SK-N-SH (cell line): Measurements from ENCODE around the gene CHST12. TPM values are rescaled to one million over a fixed set of nuclear protein-coding genes. Genes with fewer than 3 reads are reported as not detected.

Source experiments
- CTCF ChIA-PET: fragments of 300-600, 350-600 bp; formaldehyde crosslinking; extraction: SDS; loops from one replicate; lab custom pipeline; 2021; lab: Yijun Ruan, JAX
- POLR2A ChIA-PET: fragments of 350-600 bp; sonication (Branson Sonifier 250); formaldehyde crosslinking; extraction: SDS; loops from one replicate; lab custom pipeline; 2020; ENCODE audit warnings: antibody characterized with exemption, inconsistent platforms; lab: Yijun Ruan, JAX
- DNase-seq: peaks from one replicate; pipeline ENCODE4 v3.0.0; 2012
- H2AFZ ChIP-seq: fragments of 200-600 bp; sonication (generic); 2 replicates; pipeline ENCODE4 v1.8.1; 2016; ENCODE audit warnings: antibody characterized with exemption, mild to moderate bottlenecking, low read depth
- H3F3A ChIP-seq: fragments of 200-600 bp; sonication (generic); replicated peaks from 2 replicates; pipeline ENCODE3; 2016; ENCODE audit warnings: antibody characterized with exemption, mild to moderate bottlenecking; ENCODE audit not compliant: insufficient read depth
- H3K27ac ChIP-seq, 2 experiments: fragments of 200-500 bp in 1 of 2; fragments of 200-600 bp in 1 of 2; sonication (Bioruptor generic) in 1 of 2; sonication (generic), shearing (Covaris generic) in 1 of 2; 2 replicates each; pipeline versions ENCODE4 v1.5.1 to v1.6.1; 2014 to 2016; ENCODE audit warnings: low read depth in 2 of 2, inconsistent platforms in 1 of 2, low read length in 1 of 2, mild to moderate bottlenecking in 1 of 2, mixed read lengths in 1 of 2
- H3K27me3 ChIP-seq: fragments of 200-600 bp; sonication (generic), shearing (Covaris generic); 2 replicates; pipeline ENCODE4 v1.6.1; 2016; ENCODE audit warnings: mixed run types; ENCODE audit not compliant: insufficient read depth
- H3K36me3 ChIP-seq, 2 experiments: fragments of 200-500 bp in 1 of 2; fragments of 200-600 bp in 1 of 2; sonication (Bioruptor generic) in 1 of 2; sonication (generic) in 1 of 2; replicated peaks in 1 of 2; 2 replicates each; pipeline versions ENCODE3 to v1.5.1; 2014 to 2016; ENCODE audit warnings: low read length in 1 of 2, mild to moderate bottlenecking in 1 of 2; ENCODE audit not compliant: insufficient read depth in 2 of 2, control insufficient read depth in 1 of 2
- H3K4me1 ChIP-seq, 2 experiments: fragments of 200-500 bp in 1 of 2; fragments of 200-600 bp in 1 of 2; sonication (Bioruptor generic) in 1 of 2; sonication (generic), shearing (Covaris generic) in 1 of 2; 2 replicates each; pipeline versions ENCODE4 v1.5.1 to v1.6.1; 2014 to 2016; ENCODE audit warnings: low read depth in 1 of 2, low read length in 1 of 2, mixed run types in 1 of 2; ENCODE audit not compliant: insufficient read depth in 2 of 2, control insufficient read depth in 1 of 2
- H3K4me2 ChIP-seq: fragments of 200-600 bp; sonication (generic), shearing (Covaris generic); 2 replicates; pipeline ENCODE4 v1.6.1; 2017; ENCODE audit warnings: mixed run types
- H3K4me3 ChIP-seq, 2 experiments: fragments of 200-500 bp in 1 of 2; fragments of 200-600 bp in 1 of 2; sonication (Bioruptor generic) in 1 of 2; sonication (generic), shearing (Covaris generic) in 1 of 2; 2 replicates each; pipeline versions ENCODE4 v1.5.1 to v1.8.1; 2014 to 2016; ENCODE audit warnings: low read depth in 2 of 2, inconsistent platforms in 1 of 2, low read length in 1 of 2, mild to moderate bottlenecking in 1 of 2, mixed read lengths in 1 of 2, moderate library complexity in 1 of 2
- H3K79me2 ChIP-seq: fragments of 200-600 bp; sonication (generic); 2 replicates; pipeline ENCODE4 v1.8.1; 2017; ENCODE audit warnings: mild to moderate bottlenecking; ENCODE audit not compliant: insufficient read depth
- H3K9ac ChIP-seq: fragments of 200-600 bp; sonication (generic); 2 replicates; pipeline ENCODE4 v1.6.1; 2017; ENCODE audit warnings: mixed run types
- H3K9me2 ChIP-seq: fragments of 200-600 bp; sonication (generic); 2 replicates; pipeline ENCODE4 v1.6.1; 2017; ENCODE audit warnings: mixed run types
- H3K9me3 ChIP-seq: fragments of 200-600 bp; sonication (generic); 2 replicates; pipeline ENCODE4 v1.6.1; 2017; ENCODE audit warnings: mixed run types, mild to moderate bottlenecking, moderate library complexity
- H4K20me1 ChIP-seq: fragments of 200-600 bp; sonication (generic); 2 replicates; pipeline ENCODE4 v1.6.1; 2017; ENCODE audit warnings: mild to moderate bottlenecking, mixed run types; ENCODE audit not compliant: insufficient read depth
- EP300 ChIP-seq, 2 experiments: IDR thresholded peaks; 2 replicates each; pipeline versions ENCODE4 v1.4.0 to v1.6.1; 2012; ENCODE audit warnings: borderline replicate concordance in 1 of 2, low read depth in 1 of 2, low read length in 1 of 2
- FOXJ3 ChIP-seq: sonication (generic); formaldehyde crosslinking; IDR thresholded peaks from 2 replicates; pipeline ENCODE4 v1.5.1; 2020; ENCODE audit warnings: mild to moderate bottlenecking, missing genetic modification reagents
- FOXM1 ChIP-seq: IDR thresholded peaks from 2 replicates; pipeline ENCODE4 v1.4.0; 2012; ENCODE audit warnings: low read depth, mild to moderate bottlenecking
- JUND ChIP-seq: IDR thresholded peaks from 2 replicates; pipeline ENCODE4 v1.4.0; 2012
- MEF2A ChIP-seq: IDR thresholded peaks from 2 replicates; pipeline ENCODE4 v1.4.0; 2012; ENCODE audit warnings: low read depth, borderline replicate concordance
- MXI1 ChIP-seq: IDR thresholded peaks from 2 replicates; pipeline ENCODE4 v1.6.1; 2012; ENCODE audit warnings: mild to moderate bottlenecking, low read depth, low read length, improper control_type of control experiment
- NRF1 ChIP-seq: IDR thresholded peaks from 2 replicates; pipeline ENCODE4 v1.6.1; 2012; ENCODE audit warnings: low read depth, mild to moderate bottlenecking, low read length
- POLR2AphosphoS5 ChIP-seq: IDR thresholded peaks from 2 replicates; pipeline ENCODE4 v1.6.1; 2012; ENCODE audit warnings: low read depth, low read length
- RCOR1 ChIP-seq: fragments of 150-350 bp; IDR thresholded peaks from 2 replicates; pipeline ENCODE4 v1.6.1; 2017; ENCODE audit warnings: antibody characterized with exemption, low read length
- TAF1 ChIP-seq: IDR thresholded peaks from 2 replicates; pipeline ENCODE4 v1.6.1; 2012; ENCODE audit warnings: low read depth, mild to moderate bottlenecking, low read length, moderate library complexity, borderline replicate concordance
- TEAD4 ChIP-seq: IDR thresholded peaks from 2 replicates; pipeline ENCODE4 v1.4.0; 2012; ENCODE audit warnings: mild to moderate bottlenecking, borderline replicate concordance; ENCODE audit not compliant: insufficient read depth
- WGBS: methylation state at CpG from one replicate; pipeline ENCODE4 v1.1.6; 2017; ENCODE audit warnings: low lambda C conversion rate; 5-methylcytosine and 5-hydroxymethylcytosine counted together
- polyA plus RNA-seq, 3 experiments: library from polyadenylated mRNA; depleted of rRNA; stranded (reverse); fragments of >200 nt; gene quantifications; 2 replicates each; pipeline ENCODE4 v1.2.3, GENCODE V29; 2012
- TF ChIP-seq, protein P1 (sequence below): IDR thresholded peaks from 2 replicates; pipeline ENCODE4 v1.4.0; 2012; ENCODE audit warnings: low read depth
- TF ChIP-seq, protein P2 (sequence below): fragments of 200-600 bp; sonication (generic); IDR thresholded peaks from 2 replicates; pipeline ENCODE4 v1.6.1; 2017; ENCODE audit warnings: antibody characterized with exemption, mild to moderate bottlenecking, moderate library complexity
- TF ChIP-seq, protein P3 (sequence below): IDR thresholded peaks from 2 replicates; pipeline ENCODE4 v1.4.0; 2012; ENCODE audit warnings: low read depth, borderline replicate concordance

Gene CHST12
- polyA plus RNA-seq, 1 of the 3 experiments (the other 2 are of a cell fraction) = 32.7 TPM

DNA sequence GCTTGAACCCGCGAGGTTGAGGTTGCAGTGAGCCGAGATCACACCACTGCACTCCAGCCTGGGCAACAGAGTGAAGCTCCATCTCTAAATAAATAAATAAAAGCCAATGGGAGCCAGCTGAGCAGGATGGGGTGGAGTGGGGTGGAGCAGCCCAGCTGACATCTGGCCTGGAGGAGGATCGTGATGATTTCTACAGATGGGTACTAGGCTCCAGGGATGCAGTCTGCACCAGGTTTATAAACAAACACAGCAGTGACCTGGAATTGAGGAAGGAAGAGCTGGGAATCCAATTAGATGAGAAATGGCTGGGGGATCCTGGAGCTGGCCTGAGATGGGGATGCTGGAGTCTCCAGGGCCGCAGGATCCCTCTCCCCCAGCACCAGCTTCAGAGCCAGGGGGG, 80.1 kb downstream of the CHST12 start:
- no peaks in the 10 kb centered on the region for H3K9me2 ChIP-seq
- whole genome bisulfite sequencing = 48% methylated on average over 5 of the region's 5 CpGs
- H3K79me2 ChIP-seq = no peaks in the 10 kb centered on the region
- TF ChIP-seq EP300 (IDR thresholded peaks at IDR 0.05; ENCODE audit: borderline replicate concordance in 1 of 2, low read depth in 1 of 2, low read length in 1 of 2) = no peak; a peak in 1 of 4 replicates
- TF ChIP-seq FOXJ3 = 0 out of 2 replicates have a peak, but pooled peaks have one; percentile 53
- DNase-seq = peak; percentile 87
- no peak overlapping the region for H3K9ac ChIP-seq
- H4K20me1 ChIP-seq = no peaks in the 10 kb centered on the region
- H3F3A ChIP-seq = no peaks in the 10 kb centered on the region
- H3K27me3 ChIP-seq = no peaks in the 10 kb centered on the region
- no peak overlapping the region for H2AFZ ChIP-seq
- H3K27ac ChIP-seq = no peak overlapping the region
- H3K9me3 ChIP-seq = no peaks in the 10 kb centered on the region
- H3K4me3 ChIP-seq = no peak overlapping the region
- CTCF ChIA-PET = interaction anchor here (0.7 to 2.5 kb wide), 9 partner anchors 9 to 150 kb away, joined by 3 to 19 read pairs (median 5); partner anchors contain the start of gene BRAT1
- H3K4me1 ChIP-seq = peaks cover 0 to 2% of the 10 kb centered on the region in 2 experiments; a peak in 1 of 4 replicates
- no peaks in the 10 kb centered on the region for H3K36me3 ChIP-seq
- H3K4me2 ChIP-seq = no peak overlapping the region
- POLR2A ChIA-PET = no interaction called here

DNA sequence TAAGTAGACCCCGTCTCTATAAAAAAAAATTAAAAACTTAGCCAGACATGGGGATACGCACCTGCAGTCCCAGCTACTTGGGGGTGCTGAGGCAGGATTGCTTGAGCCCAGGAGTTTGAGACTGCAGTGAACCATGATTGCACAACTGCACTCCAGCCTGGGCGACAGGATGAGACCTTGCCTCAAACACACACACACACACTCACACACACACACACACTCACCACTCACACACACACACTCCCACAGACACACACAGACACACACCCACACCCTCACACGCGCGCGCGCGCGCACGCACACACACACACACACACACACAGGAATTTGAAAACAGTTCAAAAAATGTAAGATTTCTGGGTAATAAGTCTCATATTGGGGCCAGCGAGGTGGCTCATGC, 81.5 kb downstream of the CHST12 start:
- no peak overlapping the region for H3K4me3 ChIP-seq
- WGBS = 92% methylated on average over 12 of the region's 12 CpGs
- no peak overlapping the region for H3K4me2 ChIP-seq
- CTCF ChIA-PET = no interaction called here
- no peak overlapping the region for H3K27ac ChIP-seq
- H3K9me2 ChIP-seq = no peaks in the 10 kb centered on the region
- no peaks in the 10 kb centered on the region for H3K79me2 ChIP-seq
- no peak overlapping the region for H3K9ac ChIP-seq
- H3F3A ChIP-seq = no peaks in the 10 kb centered on the region
- H3K4me1 ChIP-seq = peaks cover 0 to 2% of the 10 kb centered on the region in 2 experiments; a peak in 1 of 4 replicates
- H3K36me3 ChIP-seq = no peaks in the 10 kb centered on the region
- no peak overlapping the region for H2AFZ ChIP-seq
- no peaks in the 10 kb centered on the region for H3K27me3 ChIP-seq
- DNase-seq = no peak
- no peaks in the 10 kb centered on the region for H3K9me3 ChIP-seq
- POLR2A ChIA-PET = interaction anchor here (0.6 kb wide), 1 partner anchor 1096 kb away, joined by 3 read pairs; no protein-coding TSS in a partner anchor
- TF ChIP-seq FOXM1 = no peak
- TF ChIP-seq, protein P1, sequence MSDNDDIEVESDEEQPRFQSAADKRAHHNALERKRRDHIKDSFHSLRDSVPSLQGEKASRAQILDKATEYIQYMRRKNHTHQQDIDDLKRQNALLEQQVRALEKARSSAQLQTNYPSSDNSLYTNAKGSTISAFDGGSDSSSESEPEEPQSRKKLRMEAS = no peak
- TF ChIP-seq EP300 (IDR thresholded peaks at IDR 0.05; ENCODE audit: borderline replicate concordance in 1 of 2, low read depth in 1 of 2, low read length in 1 of 2) = no peak
- TF ChIP-seq NRF1 = no peak
- TF ChIP-seq, protein P2, sequence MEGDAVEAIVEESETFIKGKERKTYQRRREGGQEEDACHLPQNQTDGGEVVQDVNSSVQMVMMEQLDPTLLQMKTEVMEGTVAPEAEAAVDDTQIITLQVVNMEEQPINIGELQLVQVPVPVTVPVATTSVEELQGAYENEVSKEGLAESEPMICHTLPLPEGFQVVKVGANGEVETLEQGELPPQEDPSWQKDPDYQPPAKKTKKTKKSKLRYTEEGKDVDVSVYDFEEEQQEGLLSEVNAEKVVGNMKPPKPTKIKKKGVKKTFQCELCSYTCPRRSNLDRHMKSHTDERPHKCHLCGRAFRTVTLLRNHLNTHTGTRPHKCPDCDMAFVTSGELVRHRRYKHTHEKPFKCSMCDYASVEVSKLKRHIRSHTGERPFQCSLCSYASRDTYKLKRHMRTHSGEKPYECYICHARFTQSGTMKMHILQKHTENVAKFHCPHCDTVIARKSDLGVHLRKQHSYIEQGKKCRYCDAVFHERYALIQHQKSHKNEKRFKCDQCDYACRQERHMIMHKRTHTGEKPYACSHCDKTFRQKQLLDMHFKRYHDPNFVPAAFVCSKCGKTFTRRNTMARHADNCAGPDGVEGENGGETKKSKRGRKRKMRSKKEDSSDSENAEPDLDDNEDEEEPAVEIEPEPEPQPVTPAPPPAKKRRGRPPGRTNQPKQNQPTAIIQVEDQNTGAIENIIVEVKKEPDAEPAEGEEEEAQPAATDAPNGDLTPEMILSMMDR = no peak
- TF ChIP-seq MEF2A = no peak
- TF ChIP-seq TEAD4 = no peak
- no peak for TF ChIP-seq POLR2AphosphoS5
- no peak for TF ChIP-seq RCOR1
- TF ChIP-seq JUND = no peak
- TF ChIP-seq TAF1 = no peak
- TF ChIP-seq, protein P3, sequence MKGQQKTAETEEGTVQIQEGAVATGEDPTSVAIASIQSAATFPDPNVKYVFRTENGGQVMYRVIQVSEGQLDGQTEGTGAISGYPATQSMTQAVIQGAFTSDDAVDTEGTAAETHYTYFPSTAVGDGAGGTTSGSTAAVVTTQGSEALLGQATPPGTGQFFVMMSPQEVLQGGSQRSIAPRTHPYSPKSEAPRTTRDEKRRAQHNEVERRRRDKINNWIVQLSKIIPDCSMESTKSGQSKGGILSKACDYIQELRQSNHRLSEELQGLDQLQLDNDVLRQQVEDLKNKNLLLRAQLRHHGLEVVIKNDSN = no peak
- TF ChIP-seq MXI1 = no peak
- no peaks in the 10 kb centered on the region for H4K20me1 ChIP-seq
